CD14-positive monocyte (primary cell): ENCODE measurements around the gene TJP1. TPM values are rescaled to one million over a fixed set of nuclear protein-coding genes. Genes with fewer than 3 reads are reported as not detected.

ENCODE experiments used
- DNase-seq, 3 donors: peaks; one replicate each; pipeline ENCODE4 v3.0.0-alpha.2; 2011 to 2022
- H2AFZ ChIP-seq: 2 replicates; pipeline ENCODE4 v1.6.0; 2012; ENCODE audit warnings: mild to moderate bottlenecking, low read depth, low read length, inconsistent platforms; ENCODE audit not compliant: insufficient read depth, poor library complexity, severe bottlenecking
- H3K27ac ChIP-seq, 2 donors: 1 replicate in 1 of 2; 2 replicates in 1 of 2; pipeline ENCODE4 v1.5.1; 2012 to 2013; ENCODE audit warnings: low read length in 2 of 2, control low read depth in 1 of 2, inconsistent platforms in 1 of 2, low read depth in 1 of 2, mild to moderate bottlenecking in 1 of 2
- H3K27me3 ChIP-seq, 2 donors: one replicate each; pipeline versions ENCODE4 v1.6.0 to v1.6.1; 2011 to 2013; ENCODE audit warnings: low read length in 2 of 2; ENCODE audit not compliant: control insufficient read depth in 2 of 2, insufficient read depth in 2 of 2
- H3K36me3 ChIP-seq, 2 donors: replicated peaks in 1 of 2; 1 replicate in 1 of 2; 2 replicates in 1 of 2; pipeline versions ENCODE4 v1.5.1 to v1.6.1; 2012 to 2013; ENCODE audit warnings: low read length in 2 of 2, control low read depth in 1 of 2, inconsistent platforms in 1 of 2, mild to moderate bottlenecking in 1 of 2; ENCODE audit not compliant: insufficient read depth in 2 of 2, control insufficient read depth in 1 of 2
- H3K4me1 ChIP-seq, 2 donors: 1 replicate in 1 of 2; 2 replicates in 1 of 2; pipeline versions ENCODE4 v1.5.1 to v1.6.1; 2012 to 2013; ENCODE audit warnings: low read length in 2 of 2, control low read depth in 1 of 2, inconsistent platforms in 1 of 2, mild to moderate bottlenecking in 1 of 2, moderate library complexity in 1 of 2; ENCODE audit not compliant: insufficient read depth in 2 of 2, control insufficient read depth in 1 of 2
- H3K4me2 ChIP-seq: replicated peaks from 2 replicates; pipeline ENCODE3; 2012; ENCODE audit warnings: low read length, moderate library complexity, mild to moderate bottlenecking; ENCODE audit not compliant: poor library complexity, severe bottlenecking; ENCODE audit errors: extremely low read depth
- H3K4me3 ChIP-seq, 3 experiments: fragments of 200-600 bp in 1 of 3; sonication (generic) in 1 of 3; replicated peaks in 1 of 3; 1 replicate in 2 of 3; 2 replicates in 1 of 3; pipeline ENCODE4 v1.5.1; 2011 to 2013; ENCODE audit warnings: low read length in 3 of 3, mild to moderate bottlenecking in 3 of 3, control low read depth in 2 of 3, low read depth in 2 of 3, inconsistent platforms in 1 of 3, moderate library complexity in 1 of 3
- H3K79me2 ChIP-seq: 2 replicates; pipeline ENCODE4 v1.6.0; 2012; ENCODE audit warnings: mild to moderate bottlenecking, control low read depth, inconsistent platforms, low read length, moderate library complexity; ENCODE audit not compliant: insufficient read depth
- H3K9ac ChIP-seq: 2 replicates; pipeline ENCODE4 v1.6.0; 2017; ENCODE audit warnings: low read length, mild to moderate bottlenecking; ENCODE audit not compliant: insufficient read depth, poor library complexity, severe bottlenecking
- H3K9me3 ChIP-seq, 2 donors: replicated peaks in 1 of 2; 1 replicate in 1 of 2; 2 replicates in 1 of 2; pipeline versions ENCODE4 v1.5.1 to v1.6.1; 2012 to 2013; ENCODE audit warnings: low read length in 2 of 2, control low read depth in 1 of 2; ENCODE audit not compliant: control insufficient read depth in 1 of 2, insufficient read depth in 1 of 2
- H4K20me1 ChIP-seq: 2 replicates; pipeline ENCODE4 v1.6.0; 2012; ENCODE audit warnings: mild to moderate bottlenecking, low read length, control low read depth, moderate library complexity; ENCODE audit not compliant: insufficient read depth
- H3K27ac Mint-ChIP-seq, 7 donors: one replicate each; pipeline ENCODE4 v1.8.0; 2020; ENCODE audit warnings: mild to moderate bottlenecking in 7 of 7, mixed read lengths in 7 of 7, moderate library complexity in 6 of 7, inconsistent platforms in 2 of 7
- H3K27me3 Mint-ChIP-seq, 3 donors: one replicate each; pipeline ENCODE4 v1.8.0; 2021 to 2022; ENCODE audit warnings: low read depth in 3 of 3, mild to moderate bottlenecking in 3 of 3, mixed read lengths in 3 of 3, moderate library complexity in 3 of 3, inconsistent platforms in 1 of 3
- H3K36me3 Mint-ChIP-seq, 2 donors: one replicate each; pipeline ENCODE4 v1.8.0; 2020; ENCODE audit warnings: mixed read lengths in 2 of 2, inconsistent platforms in 1 of 2, mild to moderate bottlenecking in 1 of 2
- H3K4me1 Mint-ChIP-seq: one replicate; pipeline ENCODE4 v1.8.0; 2020; ENCODE audit warnings: mild to moderate bottlenecking, mixed read lengths
- H3K4me3 Mint-ChIP-seq, 2 donors: one replicate each; pipeline ENCODE4 v1.8.0; 2020; ENCODE audit warnings: mild to moderate bottlenecking in 2 of 2, mixed read lengths in 2 of 2, moderate library complexity in 1 of 2
- H3K9me3 Mint-ChIP-seq, 7 donors: one replicate each; pipeline ENCODE4 v1.8.0; 2020 to 2022; ENCODE audit warnings: mixed read lengths in 7 of 7, mild to moderate bottlenecking in 6 of 7, moderate library complexity in 6 of 7, inconsistent platforms in 2 of 7
- WGBS: methylation state at CpG from one replicate; pipeline ENCODE4 v1.1.5; 2013; ENCODE audit warnings: missing lambda C conversion rate; ENCODE audit not compliant: insufficient coverage; 5-methylcytosine and 5-hydroxymethylcytosine counted together
- intact Hi-C, 2 donors: fragments of 100-400 bp; cut with micrococcal nuclease; formaldehyde crosslinking; loops; one replicate each; pipeline versions ENCODE4 v1.15.0 to v1.15.1; 2023
- polyA plus RNA-seq, 3 donors: library from polyadenylated mRNA; depleted of rRNA in 1 of 3; unstranded in 2 of 3; stranded (reverse) in 1 of 3; fragments of 300-500 nt in 2 of 3; fragments of >200 nt in 1 of 3; fragmentation: Illumina TruSeq in 2 of 3; gene quantifications; 1 replicate in 2 of 3; 2 replicates in 1 of 3; pipeline ENCODE4 v1.2.3, GENCODE V29; 2012 to 2021
- TF ChIP-seq, protein P1 (sequence below): fragments of 200-600 bp; IDR thresholded peaks from one replicate; pipeline ENCODE4 v1.8.0; 2022; ENCODE audit warnings: antibody characterized with exemption, mild to moderate bottlenecking

The TJP1 gene
- polyA plus RNA-seq, 3 donors, result not detected

DNA sequence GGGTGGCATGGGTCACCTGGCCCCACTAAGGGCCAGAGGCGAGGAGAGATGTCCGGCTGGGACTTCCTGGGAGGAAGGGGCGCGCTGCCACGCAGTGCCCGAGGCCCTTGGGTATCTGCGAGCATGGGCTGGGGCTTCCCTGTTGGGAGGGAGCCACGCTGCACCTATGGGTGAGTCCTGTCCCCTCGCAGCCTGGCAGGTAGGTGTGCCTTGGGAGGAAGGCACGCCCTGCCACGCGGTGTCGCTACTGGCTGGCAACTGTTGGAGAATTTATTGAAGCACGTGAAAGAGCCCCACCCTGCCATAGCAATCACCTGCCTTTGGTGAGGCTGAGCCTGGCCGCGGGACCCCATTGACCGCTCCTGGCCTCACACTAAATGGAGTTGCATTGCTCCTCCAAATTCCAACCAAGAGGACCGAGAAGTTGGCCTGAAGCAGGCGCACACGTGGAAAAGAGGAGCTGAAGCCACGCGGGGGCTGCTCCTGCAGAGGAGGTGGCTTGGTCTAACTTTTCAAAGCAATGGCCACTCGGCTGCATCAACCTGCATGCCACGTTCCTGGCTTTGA lies 134.2 kb downstream of the TJP1 start:
- Mint-ChIP-seq H3K27ac (no peak overlapping the region), H3K4me3 (no peak overlapping the region), H3K4me1 (no peaks in the 10 kb centered on the region), H3K27me3 (peaks cover 2 to 4% (median 2%) of the 10 kb centered on the region in 3 donors), H3K36me3 (no peaks in the 10 kb centered on the region), H3K9me3 (peaks cover 2 to 15% (median 3%) of the 10 kb centered on the region in 7 donors)
- no peak overlapping the region for H3K4me3 ChIP-seq
- no peak overlapping the region for H2AFZ ChIP-seq
- no peaks in the 10 kb centered on the region for H3K4me1 ChIP-seq
- intact Hi-C loops, result no loop called here
- no peaks in the 10 kb centered on the region for H4K20me1 ChIP-seq
- H3K27me3 ChIP-seq, result no peaks in the 10 kb centered on the region
- H3K79me2 ChIP-seq, result no peaks in the 10 kb centered on the region
- no peak overlapping the region for H3K27ac ChIP-seq
- no peaks in the 10 kb centered on the region for H3K36me3 ChIP-seq
- no peak overlapping the region for H3K9ac ChIP-seq
- no peak overlapping the region for H3K4me2 ChIP-seq
- WGBS, result 89% methylated on average over 14 of the region's 24 CpGs
- no peaks in the 10 kb centered on the region for H3K9me3 ChIP-seq
- no peak for DNase-seq
- TF ChIP-seq, protein P1, sequence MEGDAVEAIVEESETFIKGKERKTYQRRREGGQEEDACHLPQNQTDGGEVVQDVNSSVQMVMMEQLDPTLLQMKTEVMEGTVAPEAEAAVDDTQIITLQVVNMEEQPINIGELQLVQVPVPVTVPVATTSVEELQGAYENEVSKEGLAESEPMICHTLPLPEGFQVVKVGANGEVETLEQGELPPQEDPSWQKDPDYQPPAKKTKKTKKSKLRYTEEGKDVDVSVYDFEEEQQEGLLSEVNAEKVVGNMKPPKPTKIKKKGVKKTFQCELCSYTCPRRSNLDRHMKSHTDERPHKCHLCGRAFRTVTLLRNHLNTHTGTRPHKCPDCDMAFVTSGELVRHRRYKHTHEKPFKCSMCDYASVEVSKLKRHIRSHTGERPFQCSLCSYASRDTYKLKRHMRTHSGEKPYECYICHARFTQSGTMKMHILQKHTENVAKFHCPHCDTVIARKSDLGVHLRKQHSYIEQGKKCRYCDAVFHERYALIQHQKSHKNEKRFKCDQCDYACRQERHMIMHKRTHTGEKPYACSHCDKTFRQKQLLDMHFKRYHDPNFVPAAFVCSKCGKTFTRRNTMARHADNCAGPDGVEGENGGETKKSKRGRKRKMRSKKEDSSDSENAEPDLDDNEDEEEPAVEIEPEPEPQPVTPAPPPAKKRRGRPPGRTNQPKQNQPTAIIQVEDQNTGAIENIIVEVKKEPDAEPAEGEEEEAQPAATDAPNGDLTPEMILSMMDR, result no peak

DNA sequence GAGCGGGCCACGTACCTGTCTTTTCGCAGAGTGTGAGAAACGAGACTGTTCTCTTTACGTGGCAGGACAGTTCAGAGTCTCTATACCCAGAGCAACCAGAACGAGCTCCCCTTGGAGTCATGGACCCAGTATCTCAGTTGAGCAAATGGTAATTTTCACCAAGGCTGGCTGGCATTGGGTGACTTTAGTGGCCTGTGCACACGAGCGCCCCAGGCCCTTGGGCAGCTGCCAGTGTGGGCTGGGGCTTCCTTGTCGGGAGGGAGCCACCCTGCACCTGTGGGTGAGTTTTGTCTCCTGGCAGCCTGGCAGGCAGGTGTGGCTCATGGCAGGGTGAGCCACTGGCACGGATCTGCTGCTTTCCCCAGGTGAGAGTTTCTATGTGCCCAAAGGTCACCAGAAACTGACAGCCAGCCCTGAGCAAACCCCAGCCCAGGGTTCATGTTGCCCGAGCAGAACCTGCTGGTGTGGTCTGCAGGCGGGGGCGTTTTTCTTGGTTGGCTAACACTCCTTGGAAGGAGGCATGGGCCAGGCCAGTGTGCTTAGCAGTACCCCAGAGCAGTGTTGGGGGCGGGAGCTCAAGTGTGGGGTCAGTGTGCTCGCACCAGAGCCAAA lies 135.0 kb downstream of the TJP1 start:
- no peak overlapping the region for H3K4me2 ChIP-seq
- no peak overlapping the region for H3K4me3 ChIP-seq
- Mint-ChIP-seq H3K4me1 (no peaks in the 10 kb centered on the region), H3K4me3 (no peak overlapping the region), H3K27me3 (peaks cover 2 to 4% (median 2%) of the 10 kb centered on the region in 3 donors), H3K27ac (no peak overlapping the region), H3K36me3 (no peaks in the 10 kb centered on the region), H3K9me3 (peaks cover 2 to 15% (median 3%) of the 10 kb centered on the region in 7 donors)
- H3K9me3 ChIP-seq, result no peaks in the 10 kb centered on the region
- intact Hi-C loops, result no loop called here
- H3K9ac ChIP-seq, result no peak overlapping the region
- no peaks in the 10 kb centered on the region for H3K4me1 ChIP-seq
- H2AFZ ChIP-seq, result no peak overlapping the region
- no peaks in the 10 kb centered on the region for H4K20me1 ChIP-seq
- no peaks in the 10 kb centered on the region for H3K79me2 ChIP-seq
- no peaks in the 10 kb centered on the region for H3K27me3 ChIP-seq
- 88% methylated on average over 13 of the region's 15 CpGs for WGBS
- TF ChIP-seq, protein P1, result no peak
- no peak overlapping the region for H3K27ac ChIP-seq
- DNase-seq, result no peak
- no peaks in the 10 kb centered on the region for H3K36me3 ChIP-seq
